COLO829 (cell line): ENCODE data around the gene SH3D19.

Experiments
- DNase-seq: peaks from one replicate; pipeline ENCODE4 v3.0.0; 2012; ENCODE audit warnings: low spot score

Gene SH3D19

GRCh38 chr4:151228189-151229119 is 97.0 kb downstream of the SH3D19 start:
- DNase-seq, result no peak

- DNase-seq, result no peak
These were observed 97.7 kb downstream of the SH3D19 start for GRCh38 chr4:151227731-151228130.

- no peak for DNase-seq
These were observed 98.2 kb downstream of the SH3D19 start for GRCh38 chr4:151227172-151227571.

GRCh38 chr4:151226004-151226932 is 99.1 kb downstream of the SH3D19 start:
- DNase-seq, result peak; percentile 57

GRCh38 chr4:151223465-151223864 is 101.9 kb downstream of the SH3D19 start:
- DNase-seq, result no peak

- no peak for DNase-seq
These were observed 105.5 kb downstream of the SH3D19 start for GRCh38 chr4:151219948-151220347.

- DNase-seq, result no peak
These were observed 106.3 kb downstream of the SH3D19 start for GRCh38 chr4:151219091-151219490.

GRCh38 chr4:151218343-151218742 is 107.1 kb downstream of the SH3D19 start:
- DNase-seq, result no peak

GRCh38 chr4:151217326-151217725 is 108.1 kb downstream of the SH3D19 start:
- no peak for DNase-seq

GRCh38 chr4:151215295-151215694 is 110.1 kb downstream of the SH3D19 start:
- DNase-seq, result no peak

GRCh38 chr4:151207868-151208267 is 117.5 kb downstream of the SH3D19 start:
- DNase-seq, result no peak

- DNase-seq, result no peak
These were observed 118.2 kb downstream of the SH3D19 start for GRCh38 chr4:151207186-151207585.

- DNase-seq, result no peak
These were observed 119.0 kb downstream of the SH3D19 start for GRCh38 chr4:151206241-151207005.

GRCh38 chr4:151205722-151206121 is 119.7 kb downstream of the SH3D19 start:
- no peak for DNase-seq

GRCh38 chr4:151204925-151205524 is 120.4 kb downstream of the SH3D19 start:
- no peak for DNase-seq

GRCh38 chr4:151202851-151203455 is 122.5 kb downstream of the SH3D19 start:
- DNase-seq, result no peak

- DNase-seq, result no peak
These were observed 123.0 kb downstream of the SH3D19 start for GRCh38 chr4:151202381-151202780.

GRCh38 chr4:151199319-151200190 is 125.8 kb downstream of the SH3D19 start:
- DNase-seq, result no peak

GRCh38 chr4:151198748-151199147 is 126.7 kb downstream of the SH3D19 start:
- DNase-seq, result peak; percentile 71

- DNase-seq, result no peak
These were observed 128.2 kb downstream of the SH3D19 start for GRCh38 chr4:151197247-151197646.
